ENCODE results near the gene ABCB11. TPM values are rescaled to one million over a fixed set of nuclear protein-coding genes. Genes with fewer than 3 reads are reported as not detected.

Gene ABCB11
- total and polyA plus RNA-seq, 2 of the 4 experiments (the other 2 are of a cell fraction): not detected

- no peak overlapping the region for H4K91ac ChIP-seq (ENCODE audit: insufficient read depth, low read depth, low read length)
- WGBS, 2 experiments (ENCODE audit: extremely low coverage in 2 of 2, insufficient read length in 1 of 2): no CpG with 5 or more reads among the region's 1 CpG
- H3K27ac ChIP-seq (ENCODE audit: insufficient read depth, low read length): no peak overlapping the region
- H2BK20ac ChIP-seq (ENCODE audit: low read depth, low read length): no peak overlapping the region
- no peak overlapping the region for H3K14ac ChIP-seq (replicated peaks; ENCODE audit: low read depth, low read length)
- no peaks in the 10 kb centered on the region for H3K36me3 ChIP-seq (ENCODE audit: control insufficient read depth, insufficient read depth, low read length)
- no peaks in the 10 kb centered on the region for H4K20me1 ChIP-seq (ENCODE audit: insufficient read depth, low read length)
- no peaks in the 10 kb centered on the region for H3K4me1 ChIP-seq (ENCODE audit: control insufficient read depth, insufficient read depth, low read length)
- H3K9me1 ChIP-seq (ENCODE audit: insufficient read depth, low read length): no peaks in the 10 kb centered on the region
- H2BK120ac ChIP-seq (ENCODE audit: low read depth, low read length): no peak overlapping the region
- no peak overlapping the region for H4K8ac ChIP-seq (ENCODE audit: low read depth in 2 of 2, low read length in 2 of 2)
- no peak overlapping the region for H3K18ac ChIP-seq (ENCODE audit: low read depth, low read length)
- no peak overlapping the region for H3K9ac ChIP-seq (ENCODE audit: low read depth, low read length)
- H3K4me2 ChIP-seq (ENCODE audit: low read depth, low read length): no peak overlapping the region
- no peak overlapping the region for H3K4ac ChIP-seq (ENCODE audit: low read depth, low read length)
- no peak overlapping the region for H2BK15ac ChIP-seq (ENCODE audit: low read depth, low read length)
- ChIA-PET POLR2A (ENCODE audit: unreplicated experiment) (no interaction called here), CTCF (no interaction called here)
- no peak overlapping the region for H2AK9ac ChIP-seq (replicated peaks; ENCODE audit: low read depth, low read length, poor library complexity)
- H3K4me3 ChIP-seq (ENCODE audit: insufficient read depth, low read depth, low read length): no peak overlapping the region
- no peak overlapping the region for H3K56ac ChIP-seq (ENCODE audit: extremely low read depth, insufficient read depth, low read length)
- H3K27me3 ChIP-seq (ENCODE audit: control insufficient read depth, insufficient read depth, low read length): no peaks in the 10 kb centered on the region
- H3K9me3 ChIP-seq (ENCODE audit: control insufficient read depth, insufficient read depth, low read length): no peaks in the 10 kb centered on the region
- no peak overlapping the region for H3K23ac ChIP-seq (ENCODE audit: low read depth, low read length)
- H4K5ac ChIP-seq (ENCODE audit: low read depth, low read length): no peak overlapping the region
- H2BK5ac ChIP-seq (ENCODE audit: low read depth, low read length, poor library complexity, severe bottlenecking): no peak overlapping the region
- no peak for ATAC-seq (ENCODE audit: low read depth)
- no peaks in the 10 kb centered on the region for H3K79me1 ChIP-seq (ENCODE audit: low read depth in 1 of 2, low read length in 2 of 2)
- dilution Hi-C loops (cut with HindIII; ENCODE audit: low sequenced_read_pairs, unreplicated experiment) (no loop called here), intact Hi-C loops (cut with micrococcal nuclease) (no loop called here), in situ Hi-C loops (cut with MboI; ENCODE audit: low sequenced_read_pairs) (no loop called here)
- H2AFZ ChIP-seq (replicated peaks; ENCODE audit: low read length, poor library complexity): no peak overlapping the region
- TF ChIP-seq CTCF (conservative IDR thresholded peaks at IDR 0.05; ENCODE audit: low read depth, low read length) (no peak), MXI1 (IDR thresholded peaks at IDR 0.05; ENCODE audit: borderline replicate concordance, low read depth, low read length) (no peak), USF2 (IDR thresholded peaks at IDR 0.05; ENCODE audit: low read depth, low read length) (no peak), NFE2L2 (IDR thresholded peaks at IDR 0.05; ENCODE audit: low read depth, low read length) (no peak), CEBPB (IDR thresholded peaks at IDR 0.05; ENCODE audit: low read depth, low read length) (no peak), BHLHE40 (IDR thresholded peaks at IDR 0.05; ENCODE audit: low read depth, low read length) (no peak), MAFK (IDR thresholded peaks at IDR 0.05; ENCODE audit: low read depth, low read length) (no peak)
- no peak for DNase-seq
- BruUV-seq (replicated peaks): no TSS peak
- no peak overlapping the region for H2AK5ac ChIP-seq (ENCODE audit: low read depth, low read length)
These were observed 78.7 kb downstream of the ABCB11 start for GRCh38 chr2:168952424-168952823.

All from IMR-90 (cell line).